Neuron (in vitro differentiated cells): ENCODE data around the gene MCF2L2.

ENCODE experiments used
- H2AFZ ChIP-seq: one replicate; pipeline ENCODE4 v1.6.1; 2013; ENCODE audit warnings: low read depth, mild to moderate bottlenecking, inconsistent platforms, low read length, moderate library complexity
- H3K27me3 ChIP-seq: one replicate; pipeline ENCODE4 v1.6.1; 2013; ENCODE audit warnings: low read length; ENCODE audit not compliant: insufficient read depth
- H3K36me3 ChIP-seq: one replicate; pipeline ENCODE4 v1.6.1; 2013; ENCODE audit warnings: low read length; ENCODE audit not compliant: insufficient read depth
- H3K4me1 ChIP-seq: one replicate; pipeline ENCODE4 v1.6.1; 2013; ENCODE audit warnings: low read length; ENCODE audit not compliant: insufficient read depth
- H3K4me3 ChIP-seq: 2 replicates; pipeline ENCODE4 v1.5.1; 2013; ENCODE audit warnings: mild to moderate bottlenecking, low read length, moderate library complexity
- H3K9me3 ChIP-seq: one replicate; pipeline ENCODE4 v1.6.1; 2013; ENCODE audit warnings: low read length

MCF2L2 gene

DNA sequence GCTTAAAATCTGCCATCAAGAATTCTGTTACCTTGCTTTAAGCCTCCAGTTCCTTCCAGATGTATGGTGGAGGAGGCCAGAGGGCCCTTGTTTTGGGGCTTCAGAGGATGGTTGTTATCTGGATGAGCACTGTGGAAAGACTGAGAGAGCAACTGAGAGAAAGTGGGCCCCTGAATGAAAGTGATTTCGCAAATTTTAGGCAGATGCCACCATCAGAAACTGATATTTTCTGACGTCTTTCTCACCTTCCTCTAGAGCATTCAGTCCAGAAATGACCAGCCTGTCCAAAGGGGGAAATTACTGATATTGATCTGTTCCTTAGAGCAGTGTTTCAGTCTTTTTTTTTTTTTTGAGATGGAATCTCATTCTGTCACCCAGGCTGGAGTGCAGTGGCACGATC lies 162.0 kb downstream of the MCF2L2 start:
- peak overlapping the region; percentile 53 for H3K4me3 ChIP-seq
- H3K4me1 ChIP-seq = peaks cover 38% of the 10 kb centered on the region
- no peaks in the 10 kb centered on the region for H3K27me3 ChIP-seq
- no peaks in the 10 kb centered on the region for H3K9me3 ChIP-seq
- H2AFZ ChIP-seq = no peak overlapping the region
- H3K36me3 ChIP-seq = peaks cover 22% of the 10 kb centered on the region

DNA sequence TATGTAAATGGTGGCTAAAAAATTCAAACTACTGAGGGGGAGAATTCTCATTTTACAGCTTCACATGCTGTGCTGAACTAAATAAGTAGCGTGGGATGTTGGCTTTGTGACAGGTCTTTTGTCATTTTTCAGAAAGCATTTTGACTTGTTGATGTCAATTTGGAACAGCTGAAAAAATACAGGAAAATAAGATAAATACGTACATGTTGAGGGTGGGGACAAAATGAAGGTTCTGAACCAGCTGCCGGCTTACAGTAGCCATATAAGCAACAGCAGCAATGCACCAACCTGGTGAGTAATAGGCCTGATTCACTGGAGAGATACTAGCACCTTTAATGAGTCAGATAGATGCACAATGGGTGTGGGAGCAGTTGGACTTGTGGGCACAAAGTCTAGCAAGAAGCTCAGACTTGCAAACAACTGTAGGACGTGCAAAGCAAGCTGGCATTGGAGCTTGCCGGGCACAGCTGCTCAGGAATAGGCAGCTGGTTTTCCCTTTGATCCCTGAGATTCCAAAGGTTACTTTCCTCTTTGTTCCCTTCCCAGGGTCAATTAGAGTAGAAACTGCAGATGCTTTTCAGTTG lies 162.5 kb downstream of the MCF2L2 start:
- Histone ChIP-seq H3K27me3 (no peaks in the 10 kb centered on the region), H3K36me3 (peaks cover 17% of the 10 kb centered on the region), H2AFZ (no peak overlapping the region), H3K4me3 (peak overlapping the region; percentile 53), H3K9me3 (no peaks in the 10 kb centered on the region), H3K4me1 (peaks cover 38% of the 10 kb centered on the region)

DNA sequence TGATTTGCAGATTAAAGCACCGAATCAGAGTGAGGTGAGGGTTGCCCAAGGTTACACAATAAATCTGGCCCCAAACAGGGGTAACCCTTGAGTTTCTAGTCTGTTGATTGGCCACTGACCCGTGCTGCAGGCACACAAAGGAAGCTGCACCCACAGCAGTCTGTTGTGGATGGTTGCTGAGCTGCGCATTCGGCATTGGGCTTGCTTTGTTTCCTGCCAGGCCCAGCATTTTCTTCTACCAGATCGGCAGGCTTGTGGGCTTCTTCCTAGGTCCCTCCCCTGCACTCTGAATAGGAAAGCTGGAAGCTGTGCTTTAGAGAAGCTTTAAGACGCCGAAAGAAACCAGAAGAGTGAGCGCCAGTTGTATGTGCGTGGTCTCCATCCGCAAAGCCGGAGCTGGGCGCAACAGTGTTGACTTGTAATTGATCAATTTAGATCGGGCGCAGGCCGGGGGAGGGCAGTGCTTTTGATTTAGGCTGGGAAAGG lies 163.2 kb downstream of the MCF2L2 start:
- Histone ChIP-seq H3K4me3 (peak overlapping the region; percentile 53), H3K36me3 (peaks cover 12% of the 10 kb centered on the region), H3K9me3 (no peaks in the 10 kb centered on the region), H3K27me3 (no peaks in the 10 kb centered on the region), H3K4me1 (peaks cover 38% of the 10 kb centered on the region), H2AFZ (no peak overlapping the region)

DNA sequence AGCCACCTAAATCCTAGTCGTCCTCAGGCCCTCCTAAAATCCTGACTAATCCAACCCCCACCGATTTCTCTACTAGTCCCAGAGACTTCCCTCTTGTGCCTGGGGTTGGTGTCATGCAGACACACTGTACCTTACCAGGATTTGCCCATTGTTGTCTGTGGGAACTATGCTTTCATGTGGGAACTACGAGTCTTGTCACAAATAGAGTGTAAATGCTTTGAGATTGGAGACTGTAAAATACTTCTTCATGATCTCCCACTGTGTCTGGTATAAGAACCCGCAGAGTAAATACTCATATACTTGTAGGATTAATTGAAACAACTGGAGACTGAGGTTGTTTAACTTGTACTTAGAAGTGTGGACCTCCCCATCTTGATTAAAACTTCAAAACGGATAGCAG lies 164.2 kb downstream of the MCF2L2 start:
- Histone ChIP-seq H3K36me3 (peaks cover 3% of the 10 kb centered on the region), H3K27me3 (no peaks in the 10 kb centered on the region), H2AFZ (no peak overlapping the region), H3K4me1 (peaks cover 38% of the 10 kb centered on the region), H3K4me3 (no peak overlapping the region), H3K9me3 (no peaks in the 10 kb centered on the region)

DNA sequence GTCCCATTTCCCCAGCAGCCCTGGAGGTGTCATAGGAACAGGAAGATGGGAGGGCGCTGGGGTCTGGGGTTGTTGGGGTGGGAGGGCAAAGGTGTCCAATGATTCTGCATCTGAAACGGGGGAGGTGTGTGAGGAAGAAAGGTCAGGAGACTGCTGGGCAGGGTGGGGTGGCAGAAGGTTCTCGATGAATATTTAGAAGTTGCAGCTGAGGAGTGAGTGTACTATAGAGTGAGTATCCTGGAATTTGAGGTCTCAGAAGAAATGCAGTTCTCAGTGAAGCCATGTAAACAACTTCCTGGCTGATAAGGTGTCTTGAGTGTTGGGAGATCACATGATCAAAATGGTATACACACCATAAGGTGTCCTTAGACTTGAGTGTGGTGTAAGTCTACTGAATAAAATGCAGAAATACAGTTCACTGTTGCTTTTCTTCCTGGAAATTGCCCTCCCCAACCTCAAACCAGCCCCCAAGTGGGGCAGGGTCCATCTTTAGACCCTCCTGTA lies 165.5 kb downstream of the MCF2L2 start:
- no peaks in the 10 kb centered on the region for H3K36me3 ChIP-seq
- no peak overlapping the region for H3K4me3 ChIP-seq
- H3K4me1 ChIP-seq = peaks cover 38% of the 10 kb centered on the region
- no peaks in the 10 kb centered on the region for H3K9me3 ChIP-seq
- H2AFZ ChIP-seq = no peak overlapping the region
- H3K27me3 ChIP-seq = no peaks in the 10 kb centered on the region

DNA sequence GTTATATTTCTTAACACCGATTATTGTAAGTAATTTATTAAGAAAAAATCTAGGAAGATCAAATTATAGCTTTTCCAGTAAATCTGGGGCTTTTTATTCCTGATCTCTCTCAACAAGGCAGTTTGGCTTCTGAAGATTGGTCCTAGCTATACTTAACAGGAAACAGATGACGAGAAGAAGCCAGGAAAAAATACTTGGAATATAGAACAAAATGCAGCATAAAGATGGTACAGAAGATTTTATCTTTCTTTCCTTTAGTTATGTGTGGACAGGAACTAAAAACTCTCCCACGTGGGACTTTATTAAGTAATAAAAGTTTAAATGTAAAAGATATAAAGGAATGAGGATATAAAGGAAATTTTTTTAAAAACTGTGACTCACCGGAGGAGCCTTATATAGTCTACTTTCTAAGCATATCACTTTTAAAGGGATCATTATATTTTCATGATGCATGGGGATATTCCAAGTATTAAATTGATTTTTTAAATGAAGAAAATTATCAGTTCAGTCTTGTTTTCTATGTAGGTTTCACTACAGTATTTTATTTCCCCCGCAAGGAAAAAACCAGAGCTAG lies 167.2 kb downstream of the MCF2L2 start:
- Histone ChIP-seq H3K36me3 (peaks cover 5% of the 10 kb centered on the region), H3K9me3 (no peaks in the 10 kb centered on the region), H3K4me3 (no peak overlapping the region), H2AFZ (no peak overlapping the region), H3K27me3 (no peaks in the 10 kb centered on the region), H3K4me1 (peaks cover 35% of the 10 kb centered on the region)

DNA sequence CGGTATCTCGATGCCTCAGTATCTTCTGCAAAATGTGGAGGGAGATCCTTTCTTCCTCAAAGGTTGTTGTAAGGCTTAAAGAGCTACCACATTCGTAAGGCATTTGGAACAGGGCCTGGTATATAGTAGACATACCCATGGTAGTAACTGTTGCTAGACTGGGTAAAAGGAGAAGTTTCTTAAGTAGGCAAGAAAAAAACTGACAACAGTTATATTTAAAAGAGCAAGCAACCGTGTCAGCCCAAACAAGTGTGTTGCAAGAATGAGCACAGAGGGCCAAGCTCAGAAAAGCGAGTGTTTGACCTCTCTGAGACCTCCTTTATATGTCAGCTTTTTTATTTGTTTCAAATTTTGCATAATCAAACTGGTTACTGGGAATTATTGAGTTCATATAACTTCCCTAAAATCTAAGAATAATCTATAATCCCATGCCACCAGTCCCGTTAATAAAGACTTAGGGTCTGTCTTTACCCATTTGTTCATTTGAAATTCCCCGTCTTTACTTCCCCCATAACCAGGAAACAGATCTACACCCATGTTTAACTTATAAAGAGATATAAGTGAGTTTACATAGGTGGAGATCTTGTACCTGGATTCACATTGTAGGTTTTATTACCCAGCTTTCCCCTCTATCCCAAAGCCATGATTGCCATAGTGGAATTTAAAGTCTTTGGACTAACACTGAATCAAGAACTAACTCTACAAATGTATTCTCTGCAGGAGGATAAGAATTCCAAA lies 168.1 kb downstream of the MCF2L2 start:
- peaks cover 33% of the 10 kb centered on the region for H3K4me1 ChIP-seq
- H3K27me3 ChIP-seq = no peaks in the 10 kb centered on the region
- no peak overlapping the region for H2AFZ ChIP-seq
- H3K4me3 ChIP-seq = no peak overlapping the region
- peaks cover 5% of the 10 kb centered on the region for H3K36me3 ChIP-seq
- no peaks in the 10 kb centered on the region for H3K9me3 ChIP-seq

DNA sequence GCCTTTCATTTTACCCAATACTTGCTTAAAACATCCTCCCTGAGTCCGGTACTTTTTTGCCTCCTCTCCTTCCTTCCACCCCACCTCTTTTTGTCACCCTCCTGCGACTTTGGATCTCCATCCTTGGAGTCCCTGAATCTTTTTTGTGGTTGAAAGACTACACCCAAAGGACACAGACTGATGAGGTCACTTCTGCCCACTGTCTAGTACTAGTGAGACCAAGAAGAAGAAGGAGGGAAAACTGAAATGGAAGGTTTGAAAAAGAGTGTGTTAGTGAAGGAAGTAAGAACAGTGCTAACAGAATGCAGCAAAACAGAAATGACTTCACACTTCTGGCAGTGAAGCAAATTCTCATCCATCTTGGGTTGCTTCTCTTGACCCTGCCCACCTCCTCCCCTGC lies 168.8 kb downstream of the MCF2L2 start:
- Histone ChIP-seq H3K9me3 (no peaks in the 10 kb centered on the region), H3K27me3 (no peaks in the 10 kb centered on the region), H3K36me3 (peaks cover 5% of the 10 kb centered on the region), H2AFZ (no peak overlapping the region), H3K4me3 (no peak overlapping the region), H3K4me1 (peaks cover 28% of the 10 kb centered on the region)

DNA sequence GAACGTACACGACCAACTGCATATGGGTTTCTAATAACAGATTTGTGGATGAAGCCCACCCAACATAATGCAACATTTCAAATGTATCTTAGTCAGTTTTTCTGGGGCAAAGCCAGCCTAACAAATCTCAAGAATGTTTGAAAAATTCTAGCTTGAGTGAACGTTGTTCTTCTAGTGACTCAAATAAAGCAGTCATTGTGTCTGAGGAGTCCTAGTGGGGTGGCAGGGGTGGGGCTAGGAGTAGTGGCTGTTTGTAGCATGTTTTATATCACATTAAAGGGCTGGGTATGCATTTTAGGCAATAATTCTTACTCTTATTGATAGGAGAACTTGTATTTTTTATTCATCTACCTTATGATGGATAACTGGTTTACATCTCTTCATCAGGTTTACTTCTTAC lies 169.3 kb downstream of the MCF2L2 start:
- no peaks in the 10 kb centered on the region for H3K9me3 ChIP-seq
- H2AFZ ChIP-seq = no peak overlapping the region
- H3K27me3 ChIP-seq = no peaks in the 10 kb centered on the region
- no peak overlapping the region for H3K4me3 ChIP-seq
- H3K4me1 ChIP-seq = peaks cover 23% of the 10 kb centered on the region
- peaks cover 5% of the 10 kb centered on the region for H3K36me3 ChIP-seq

DNA sequence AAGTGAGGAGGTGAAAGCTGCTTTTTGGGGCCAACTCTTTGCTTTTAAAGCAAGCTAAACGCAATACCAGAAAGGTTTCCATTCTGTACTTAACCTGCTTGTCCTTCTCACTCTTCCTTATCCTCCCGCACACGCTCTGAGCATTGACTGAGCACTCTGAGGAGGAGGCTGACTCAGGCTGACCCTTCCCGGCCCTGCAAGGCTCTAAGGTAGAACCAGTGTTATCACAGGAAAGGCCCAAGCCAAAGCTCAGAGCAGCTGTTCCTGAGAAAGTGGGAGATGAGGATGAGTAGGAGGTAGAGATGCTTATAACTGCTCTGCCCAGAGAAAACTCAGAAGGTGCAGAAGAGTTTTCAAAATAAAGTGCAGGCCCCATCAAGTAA lies 173.1 kb downstream of the MCF2L2 start:
- Histone ChIP-seq H2AFZ (no peak overlapping the region), H3K4me1 (peaks cover 13% of the 10 kb centered on the region), H3K27me3 (no peaks in the 10 kb centered on the region), H3K4me3 (peak overlapping the region; percentile 71), H3K9me3 (no peaks in the 10 kb centered on the region), H3K36me3 (peaks cover 5% of the 10 kb centered on the region)

DNA sequence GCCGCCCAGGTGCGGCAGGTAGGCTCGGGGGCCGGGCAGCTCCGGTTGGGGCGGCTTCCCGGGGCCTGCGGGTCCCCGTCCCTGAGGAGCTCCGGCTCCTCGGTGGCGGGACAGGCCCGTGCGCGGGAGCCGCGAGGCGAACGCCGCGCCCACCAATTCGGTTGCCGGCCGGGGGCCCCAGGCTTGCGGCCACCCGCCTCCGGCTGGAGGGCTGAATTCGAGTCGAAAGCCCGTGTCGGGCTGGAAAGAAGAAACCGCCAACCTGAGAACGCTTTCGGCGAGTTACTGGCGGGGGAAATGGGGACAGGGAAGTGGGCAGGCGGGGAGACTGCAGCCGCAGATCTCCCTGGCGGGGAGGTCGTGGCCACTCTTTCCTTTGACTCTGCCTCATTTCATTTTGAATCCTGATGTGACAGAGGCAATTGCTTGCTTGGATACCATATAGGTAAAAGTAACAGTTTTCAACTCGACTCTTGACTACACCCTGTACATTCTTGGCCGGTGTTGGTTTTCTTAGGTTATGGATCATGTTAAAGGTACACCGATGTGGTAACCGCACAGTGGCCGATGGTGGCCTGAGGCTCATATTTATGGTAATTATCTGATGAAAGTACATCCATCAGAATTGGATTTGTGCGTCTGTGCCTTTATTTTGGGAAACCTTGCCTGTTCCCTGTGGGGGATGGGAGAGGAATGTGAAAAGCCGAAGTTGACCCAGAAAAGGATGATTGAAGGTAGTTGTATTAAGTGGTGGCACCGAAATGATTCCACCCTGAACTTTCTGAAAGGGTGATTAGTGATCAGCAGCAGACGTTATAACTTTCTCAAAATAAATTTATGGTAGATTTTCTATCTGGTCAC lies 173.7 kb downstream of the MCF2L2 start:
- H3K4me1 ChIP-seq = peaks cover 15% of the 10 kb centered on the region
- H3K27me3 ChIP-seq = no peaks in the 10 kb centered on the region
- H2AFZ ChIP-seq = peak overlapping the region; percentile 71
- peaks cover 5% of the 10 kb centered on the region for H3K36me3 ChIP-seq
- peak overlapping the region; percentile 71 for H3K4me3 ChIP-seq
- no peaks in the 10 kb centered on the region for H3K9me3 ChIP-seq

DNA sequence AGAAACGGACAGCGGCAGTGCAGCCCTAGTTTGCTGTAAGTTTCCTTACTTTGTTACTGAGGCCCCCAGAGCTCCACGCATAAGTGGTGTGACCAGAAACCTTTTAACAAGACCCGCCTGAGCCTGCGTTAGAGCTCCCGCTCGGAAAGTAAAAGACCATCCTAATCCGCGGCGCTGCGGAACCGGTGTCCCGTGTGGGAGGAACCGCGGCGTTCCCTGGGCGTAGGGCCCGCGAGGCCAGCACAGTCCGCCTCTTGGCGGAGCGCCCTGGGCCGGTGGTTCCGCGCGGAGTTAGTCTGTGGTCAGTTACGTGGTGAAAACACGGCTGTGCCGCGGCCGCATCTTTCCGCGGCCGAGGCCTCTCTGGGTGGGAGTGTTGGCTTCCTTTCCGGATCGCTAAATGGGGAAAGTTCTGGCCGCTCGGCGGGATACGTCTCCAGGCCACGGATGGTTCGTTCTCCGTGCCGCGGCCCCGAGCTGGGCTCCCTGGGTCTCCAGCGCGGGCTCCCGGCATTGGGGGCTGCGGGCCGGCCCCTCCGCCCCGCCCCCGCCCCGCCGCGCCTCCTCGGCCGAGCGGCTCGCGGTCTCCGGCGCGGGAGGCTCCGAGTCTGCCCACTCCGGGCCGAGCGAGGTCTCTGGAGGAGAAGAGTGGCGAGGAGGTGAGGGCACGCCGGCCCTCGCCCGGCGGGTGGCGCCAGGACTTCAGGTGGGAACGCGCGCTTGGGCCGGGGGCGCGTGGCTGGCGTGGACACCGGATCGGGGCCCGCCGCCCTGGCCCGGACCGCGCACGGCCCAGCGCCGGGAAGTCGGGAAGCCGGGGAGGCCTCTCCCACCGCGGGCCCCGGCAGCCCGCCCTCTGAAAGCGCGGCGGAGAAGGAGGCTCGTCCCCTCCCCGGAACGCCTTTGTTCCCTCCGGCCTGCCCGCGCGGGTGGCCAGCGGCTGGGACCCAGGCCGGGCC lies 174.6 kb downstream of the MCF2L2 start:
- peaks cover 5% of the 10 kb centered on the region for H3K36me3 ChIP-seq

More for the DNA sequence above, 174.6 kb downstream of the MCF2L2 start:
- Histone ChIP-seq H2AFZ (peak overlapping the region; percentile 71), H3K4me3 (peak overlapping the region; percentile 71), H3K9me3 (no peaks in the 10 kb centered on the region), H3K27me3 (no peaks in the 10 kb centered on the region), H3K4me1 (peaks cover 24% of the 10 kb centered on the region)
